ENCODE results near the gene DIRAS3. TPM values are rescaled to one million over a fixed set of nuclear protein-coding genes. Genes with fewer than 3 reads are reported as not detected.

The DIRAS3 gene
- polyA plus RNA-seq, 1 of the 3 experiments (the other 2 are of a cell fraction) = 16.6 TPM

DNA sequence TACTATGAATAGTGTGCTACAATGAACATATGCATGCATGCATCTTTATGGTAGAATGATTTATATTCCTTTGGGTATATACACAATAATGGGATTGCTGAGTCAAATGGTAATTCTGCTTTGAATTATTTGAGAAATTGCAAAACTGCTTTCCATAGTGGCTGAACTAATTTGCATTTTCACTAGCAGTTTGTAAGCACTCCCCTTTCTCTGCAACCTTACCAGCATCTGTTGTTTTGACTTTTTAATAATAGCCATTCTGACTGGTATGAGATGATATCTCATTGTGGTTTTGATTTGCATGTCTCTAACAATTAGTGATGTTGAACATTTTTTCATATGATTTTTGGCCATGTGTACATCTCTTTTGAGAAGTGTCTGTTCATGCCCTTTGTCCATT, 24.0 kb upstream of the DIRAS3 start:
- no peak for DNase-seq
- 0 out of 2 replicates have a peak, but pooled peaks cover 2% of the 10 kb centered on the region for H3K9me2 ChIP-seq
- no peaks in the 10 kb centered on the region for H3K79me2 ChIP-seq (ENCODE audit: insufficient read depth)
- TF ChIP-seq MXI1 (IDR thresholded peaks at IDR 0.05; ENCODE audit: low read depth, low read length) = no peak
- no peak for TF ChIP-seq RFX5 (IDR thresholded peaks at IDR 0.05; ENCODE audit: low read length)
- TF ChIP-seq ELF1 (IDR thresholded peaks at IDR 0.05) = no peak
- TF ChIP-seq RCOR1 (IDR thresholded peaks at IDR 0.05; ENCODE audit: low read length) = no peak
- TF ChIP-seq RAD21 (IDR thresholded peaks at IDR 0.05; ENCODE audit: low read length) = no peak
- no peak for TF ChIP-seq YY1 (IDR thresholded peaks at IDR 0.05; ENCODE audit: low read depth)
- TF ChIP-seq, protein P1, sequence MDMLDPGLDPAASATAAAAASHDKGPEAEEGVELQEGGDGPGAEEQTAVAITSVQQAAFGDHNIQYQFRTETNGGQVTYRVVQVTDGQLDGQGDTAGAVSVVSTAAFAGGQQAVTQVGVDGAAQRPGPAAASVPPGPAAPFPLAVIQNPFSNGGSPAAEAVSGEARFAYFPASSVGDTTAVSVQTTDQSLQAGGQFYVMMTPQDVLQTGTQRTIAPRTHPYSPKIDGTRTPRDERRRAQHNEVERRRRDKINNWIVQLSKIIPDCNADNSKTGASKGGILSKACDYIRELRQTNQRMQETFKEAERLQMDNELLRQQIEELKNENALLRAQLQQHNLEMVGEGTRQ (IDR thresholded peaks at IDR 0.05; ENCODE audit: borderline replicate concordance, low read depth, low read length) = no peak
- TF ChIP-seq MAX (IDR thresholded peaks at IDR 0.05; ENCODE audit: low read depth) = no peak
- no peak for TF ChIP-seq FOSL2 (IDR thresholded peaks at IDR 0.05; ENCODE audit: borderline replicate concordance, low read depth)
- TF ChIP-seq, protein P2, sequence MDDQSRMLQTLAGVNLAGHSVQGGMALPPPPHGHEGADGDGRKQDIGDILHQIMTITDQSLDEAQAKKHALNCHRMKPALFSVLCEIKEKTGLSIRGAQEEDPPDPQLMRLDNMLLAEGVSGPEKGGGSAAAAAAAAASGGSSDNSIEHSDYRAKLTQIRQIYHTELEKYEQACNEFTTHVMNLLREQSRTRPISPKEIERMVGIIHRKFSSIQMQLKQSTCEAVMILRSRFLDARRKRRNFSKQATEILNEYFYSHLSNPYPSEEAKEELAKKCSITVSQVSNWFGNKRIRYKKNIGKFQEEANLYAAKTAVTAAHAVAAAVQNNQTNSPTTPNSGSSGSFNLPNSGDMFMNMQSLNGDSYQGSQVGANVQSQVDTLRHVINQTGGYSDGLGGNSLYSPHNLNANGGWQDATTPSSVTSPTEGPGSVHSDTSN (IDR thresholded peaks at IDR 0.05) = no peak
- no peak for TF ChIP-seq EZH2phosphoT487 (IDR thresholded peaks at IDR 0.05; ENCODE audit: borderline replicate concordance, low read depth)
- no peak for TF ChIP-seq RXRA (IDR thresholded peaks at IDR 0.05; ENCODE audit: borderline replicate concordance, low read depth)
- TF ChIP-seq GABPA (IDR thresholded peaks at IDR 0.05; ENCODE audit: low read depth) = no peak
- TF ChIP-seq POLR2AphosphoS5 (IDR thresholded peaks at IDR 0.05; ENCODE audit: low read depth, low read length) = no peak
- no peak for TF ChIP-seq SMC3 (IDR thresholded peaks at IDR 0.05; ENCODE audit: low read depth, low read length)
- TF ChIP-seq, protein P3, sequence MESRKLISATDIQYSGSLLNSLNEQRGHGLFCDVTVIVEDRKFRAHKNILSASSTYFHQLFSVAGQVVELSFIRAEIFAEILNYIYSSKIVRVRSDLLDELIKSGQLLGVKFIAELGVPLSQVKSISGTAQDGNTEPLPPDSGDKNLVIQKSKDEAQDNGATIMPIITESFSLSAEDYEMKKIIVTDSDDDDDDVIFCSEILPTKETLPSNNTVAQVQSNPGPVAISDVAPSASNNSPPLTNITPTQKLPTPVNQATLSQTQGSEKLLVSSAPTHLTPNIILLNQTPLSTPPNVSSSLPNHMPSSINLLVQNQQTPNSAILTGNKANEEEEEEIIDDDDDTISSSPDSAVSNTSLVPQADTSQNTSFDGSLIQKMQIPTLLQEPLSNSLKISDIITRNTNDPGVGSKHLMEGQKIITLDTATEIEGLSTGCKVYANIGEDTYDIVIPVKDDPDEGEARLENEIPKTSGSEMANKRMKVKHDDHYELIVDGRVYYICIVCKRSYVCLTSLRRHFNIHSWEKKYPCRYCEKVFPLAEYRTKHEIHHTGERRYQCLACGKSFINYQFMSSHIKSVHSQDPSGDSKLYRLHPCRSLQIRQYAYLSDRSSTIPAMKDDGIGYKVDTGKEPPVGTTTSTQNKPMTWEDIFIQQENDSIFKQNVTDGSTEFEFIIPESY (IDR thresholded peaks at IDR 0.05; ENCODE audit: borderline replicate concordance, low read depth) = no peak
- no peak overlapping the region for H3K4me3 ChIP-seq (ENCODE audit: low read depth in 2 of 2, low read length in 1 of 2)
- no peak overlapping the region for H3K27ac ChIP-seq (ENCODE audit: low read depth in 2 of 2, low read length in 1 of 2)
- no peak overlapping the region for H3K9ac ChIP-seq
- H3K9me3 ChIP-seq = no peaks in the 10 kb centered on the region
- no peak overlapping the region for H3K4me2 ChIP-seq
- H3F3A ChIP-seq (replicated peaks; ENCODE audit: insufficient read depth) = no peaks in the 10 kb centered on the region
- no peaks in the 10 kb centered on the region for H4K20me1 ChIP-seq (ENCODE audit: insufficient read depth)
- H3K36me3 ChIP-seq (replicated peaks in 1 of 2; ENCODE audit: control insufficient read depth in 1 of 2, insufficient read depth in 2 of 2, low read length in 1 of 2) = no peaks in the 10 kb centered on the region
- H3K4me1 ChIP-seq (ENCODE audit: control insufficient read depth in 1 of 2, insufficient read depth in 2 of 2, low read depth in 1 of 2, low read length in 1 of 2) = no peaks in the 10 kb centered on the region; a peak in 1 of 4 replicates
- no peak overlapping the region for H2AFZ ChIP-seq (ENCODE audit: low read depth)
- POLR2A ChIA-PET = no interaction called here
- CTCF ChIA-PET = interaction anchor here (0.6 kb wide), 1 partner anchor 193 kb away, joined by 3 read pairs; no protein-coding TSS in a partner anchor
- no peaks in the 10 kb centered on the region for H3K27me3 ChIP-seq (ENCODE audit: insufficient read depth)
